ENCODE results near the gene USP21.

DNA sequence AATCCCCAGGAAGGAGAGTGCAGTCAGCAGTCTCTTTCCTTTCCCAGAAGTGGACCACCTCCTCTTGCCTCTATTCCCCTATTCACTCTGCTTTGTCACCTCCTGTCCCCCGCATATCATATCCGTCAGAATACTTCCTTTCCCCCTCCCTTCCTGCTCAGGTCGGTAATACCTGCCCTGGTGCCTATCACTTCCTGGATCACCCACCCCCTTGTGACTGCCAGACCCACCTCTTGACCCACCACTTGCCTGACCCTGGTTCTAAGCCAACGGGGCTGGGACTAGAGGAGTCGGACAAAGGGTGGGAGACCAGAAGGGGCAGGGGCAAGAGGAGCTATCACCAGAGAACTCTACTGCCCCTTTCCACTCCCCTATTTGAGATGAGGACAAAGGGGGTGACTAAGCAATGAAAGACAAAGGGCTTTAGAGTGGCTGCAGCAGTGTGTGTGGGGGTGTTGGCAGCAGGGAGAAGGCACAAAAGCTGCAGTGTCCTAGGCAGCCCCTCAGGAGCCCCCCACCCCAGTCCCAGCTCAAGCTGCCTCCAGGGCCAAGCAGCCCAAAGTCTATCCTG is 41.2 kb downstream of the USP21 start:
- TF ChIP-seq JUN (IDR thresholded peaks at IDR 0.05) (no peak), CBX2 (IDR thresholded peaks at IDR 0.05; ENCODE audit: borderline replicate concordance, low read depth) (no peak), RAD21 (conservative IDR thresholded peaks at IDR 0.05 in 1 of 2, IDR thresholded peaks at IDR 0.05 in 1 of 2) (no peak), CTCF (IDR thresholded peaks at IDR 0.05) (no peak), POLR2A (IDR thresholded peaks at IDR 0.05; ENCODE audit: low read length) (no peak), HOXB13 (CRISPR knock-in tag; IDR thresholded peaks at IDR 0.05; ENCODE audit: low read depth) (no peak), MYC (IDR thresholded peaks at IDR 0.05; ENCODE audit: borderline replicate concordance, low read length) (no peak), CEBPB (IDR thresholded peaks at IDR 0.05) (no peak)
- TF ChIP-seq, protein P1, sequence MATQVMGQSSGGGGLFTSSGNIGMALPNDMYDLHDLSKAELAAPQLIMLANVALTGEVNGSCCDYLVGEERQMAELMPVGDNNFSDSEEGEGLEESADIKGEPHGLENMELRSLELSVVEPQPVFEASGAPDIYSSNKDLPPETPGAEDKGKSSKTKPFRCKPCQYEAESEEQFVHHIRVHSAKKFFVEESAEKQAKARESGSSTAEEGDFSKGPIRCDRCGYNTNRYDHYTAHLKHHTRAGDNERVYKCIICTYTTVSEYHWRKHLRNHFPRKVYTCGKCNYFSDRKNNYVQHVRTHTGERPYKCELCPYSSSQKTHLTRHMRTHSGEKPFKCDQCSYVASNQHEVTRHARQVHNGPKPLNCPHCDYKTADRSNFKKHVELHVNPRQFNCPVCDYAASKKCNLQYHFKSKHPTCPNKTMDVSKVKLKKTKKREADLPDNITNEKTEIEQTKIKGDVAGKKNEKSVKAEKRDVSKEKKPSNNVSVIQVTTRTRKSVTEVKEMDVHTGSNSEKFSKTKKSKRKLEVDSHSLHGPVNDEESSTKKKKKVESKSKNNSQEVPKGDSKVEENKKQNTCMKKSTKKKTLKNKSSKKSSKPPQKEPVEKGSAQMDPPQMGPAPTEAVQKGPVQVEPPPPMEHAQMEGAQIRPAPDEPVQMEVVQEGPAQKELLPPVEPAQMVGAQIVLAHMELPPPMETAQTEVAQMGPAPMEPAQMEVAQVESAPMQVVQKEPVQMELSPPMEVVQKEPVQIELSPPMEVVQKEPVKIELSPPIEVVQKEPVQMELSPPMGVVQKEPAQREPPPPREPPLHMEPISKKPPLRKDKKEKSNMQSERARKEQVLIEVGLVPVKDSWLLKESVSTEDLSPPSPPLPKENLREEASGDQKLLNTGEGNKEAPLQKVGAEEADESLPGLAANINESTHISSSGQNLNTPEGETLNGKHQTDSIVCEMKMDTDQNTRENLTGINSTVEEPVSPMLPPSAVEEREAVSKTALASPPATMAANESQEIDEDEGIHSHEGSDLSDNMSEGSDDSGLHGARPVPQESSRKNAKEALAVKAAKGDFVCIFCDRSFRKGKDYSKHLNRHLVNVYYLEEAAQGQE (IDR thresholded peaks at IDR 0.05), result no peak
